H9 (cell line): ENCODE measurements around the gene RIT2. TPM values are rescaled to one million over a fixed set of nuclear protein-coding genes. Genes with fewer than 3 reads are reported as not detected.

Experiments
- DNase-seq: peaks from one replicate; pipeline ENCODE4 v3.0.0-alpha.2; 2017
- H2AFZ ChIP-seq: one replicate; pipeline ENCODE4 v1.6.1; 2013; ENCODE audit warnings: mild to moderate bottlenecking, low read length, control low read depth, moderate library complexity
- H2AK5ac ChIP-seq: 2 replicates; pipeline ENCODE4 v1.6.1; 2013; ENCODE audit warnings: low read length, control low read depth, mixed read lengths; ENCODE audit not compliant: insufficient read length
- H2BK120ac ChIP-seq: one replicate; pipeline ENCODE4 v1.6.1; 2013; ENCODE audit warnings: low read depth, mild to moderate bottlenecking, low read length, control low read depth, inconsistent platforms; ENCODE audit not compliant: poor library complexity, severe bottlenecking
- H2BK12ac ChIP-seq: 2 replicates; pipeline ENCODE4 v1.6.1; 2013; ENCODE audit warnings: low read length, control low read depth, mixed read lengths, low read depth; ENCODE audit not compliant: insufficient read length
- H2BK15ac ChIP-seq: 2 replicates; pipeline ENCODE4 v1.6.1; 2013; ENCODE audit warnings: low read depth, low read length, control low read depth
- H2BK20ac ChIP-seq: one replicate; pipeline ENCODE4 v1.6.1; 2013; ENCODE audit warnings: low read depth, mild to moderate bottlenecking, low read length, control low read depth, inconsistent platforms; ENCODE audit not compliant: poor library complexity, severe bottlenecking
- H2BK5ac ChIP-seq: 2 replicates; pipeline ENCODE4 v1.6.1; 2013; ENCODE audit warnings: low read length, control low read depth, mixed read lengths; ENCODE audit not compliant: insufficient read length
- H3K14ac ChIP-seq: 2 replicates; pipeline ENCODE4 v1.6.1; 2013; ENCODE audit warnings: low read length, control low read depth; ENCODE audit not compliant: insufficient read depth
- H3K18ac ChIP-seq: 2 replicates; pipeline ENCODE4 v1.6.1; 2013; ENCODE audit warnings: low read depth, mild to moderate bottlenecking, mixed read lengths, low read length, control low read depth; ENCODE audit not compliant: insufficient read length
- H3K23ac ChIP-seq: 2 replicates; pipeline ENCODE4 v1.6.1; 2013; ENCODE audit warnings: low read length, control low read depth, mixed read lengths, low read depth; ENCODE audit not compliant: insufficient read length
- H3K23me2 ChIP-seq: 2 replicates; pipeline ENCODE4 v1.6.1; 2013; ENCODE audit warnings: low read depth, mild to moderate bottlenecking, mixed read lengths, low read length, control low read depth; ENCODE audit not compliant: insufficient read length, poor library complexity, severe bottlenecking
- H3K27ac ChIP-seq: 2 replicates; pipeline ENCODE4 v1.5.1; 2013; ENCODE audit warnings: low read length, control low read depth, mixed read lengths, low read depth; ENCODE audit not compliant: insufficient read length
- H3K27me3 ChIP-seq: 2 replicates; pipeline ENCODE4 v1.6.1; 2013; ENCODE audit warnings: low read length, control low read depth, inconsistent platforms; ENCODE audit not compliant: insufficient read depth
- H3K4ac ChIP-seq: 2 replicates; pipeline ENCODE4 v1.6.1; 2013; ENCODE audit warnings: low read depth, mild to moderate bottlenecking, control low read depth, inconsistent platforms, low read length, moderate library complexity
- H3K4me1 ChIP-seq: 2 replicates; pipeline ENCODE4 v1.6.1; 2013; ENCODE audit warnings: low read length, control low read depth, inconsistent platforms; ENCODE audit not compliant: insufficient read depth
- H3K4me2 ChIP-seq: 2 replicates; pipeline ENCODE4 v1.6.1; 2013; ENCODE audit warnings: low read length, control low read depth, mixed read lengths; ENCODE audit not compliant: insufficient read length, insufficient read depth
- H3K56ac ChIP-seq: 2 replicates; pipeline ENCODE4 v1.6.1; 2013; ENCODE audit warnings: low read depth, mild to moderate bottlenecking, mixed read lengths, low read length, control low read depth; ENCODE audit not compliant: insufficient read length
- H3K79me1 ChIP-seq: 2 replicates; pipeline ENCODE4 v1.6.1; 2013; ENCODE audit warnings: low read depth, mild to moderate bottlenecking, moderate library complexity, low read length, control low read depth, inconsistent platforms; ENCODE audit not compliant: insufficient read depth, poor library complexity, severe bottlenecking
- H3K79me2 ChIP-seq: 2 replicates; pipeline ENCODE4 v1.6.1; 2013; ENCODE audit warnings: low read length, control low read depth, inconsistent platforms; ENCODE audit not compliant: insufficient read depth
- H3K9ac ChIP-seq: 2 replicates; pipeline ENCODE4 v1.6.1; 2013; ENCODE audit warnings: low read length, control low read depth, mixed read lengths; ENCODE audit not compliant: insufficient read length; ENCODE audit errors: extremely low read depth
- H3K9me3 ChIP-seq: one replicate; pipeline ENCODE4 v1.6.1; 2013; ENCODE audit warnings: low read depth, low read length, inconsistent platforms; ENCODE audit not compliant: control insufficient read depth
- H3T11ph ChIP-seq: one replicate; pipeline ENCODE4 v1.6.1; 2013; ENCODE audit warnings: mild to moderate bottlenecking, low read length, control low read depth, inconsistent platforms
- H4K20me1 ChIP-seq: one replicate; pipeline ENCODE4 v1.6.1; 2013; ENCODE audit not compliant: control insufficient read depth, insufficient read length, insufficient read depth
- H4K5ac ChIP-seq: 2 replicates; pipeline ENCODE4 v1.6.1; 2013; ENCODE audit warnings: low read depth, mild to moderate bottlenecking, mixed read lengths, low read length, control low read depth; ENCODE audit not compliant: insufficient read length
- H4K8ac ChIP-seq: replicated peaks from 2 replicates; pipeline ENCODE4 v1.6.1; 2013; ENCODE audit warnings: low read length, control low read depth, mixed read lengths, low read depth; ENCODE audit not compliant: insufficient read length
- H4K91ac ChIP-seq: 2 replicates; pipeline ENCODE4 v1.6.1; 2013; ENCODE audit warnings: low read depth, mild to moderate bottlenecking, moderate library complexity, mixed read lengths, low read length, control low read depth; ENCODE audit not compliant: insufficient read length
- H3K27ac Mint-ChIP-seq, 3 experiments: 2 replicates in 2 of 3; 3 replicates in 1 of 3; pipeline ENCODE4 v1.8.0; 2020 to 2021; ENCODE audit warnings: mixed read lengths in 3 of 3, mild to moderate bottlenecking in 1 of 3, moderate library complexity in 1 of 3
- H3K27me3 Mint-ChIP-seq: 2 replicates; pipeline ENCODE4 v1.8.0; 2021; ENCODE audit warnings: low read depth, mild to moderate bottlenecking, moderate library complexity, mixed read lengths
- H3K36me3 Mint-ChIP-seq, 3 experiments: 2 replicates in 2 of 3; 3 replicates in 1 of 3; pipeline ENCODE4 v1.8.0; 2020 to 2021; ENCODE audit warnings: low read depth in 3 of 3, mixed read lengths in 3 of 3; ENCODE audit not compliant: insufficient read depth in 1 of 3
- H3K4me1 Mint-ChIP-seq, 2 experiments: 2 replicates each; pipeline ENCODE4 v1.8.0; 2020; ENCODE audit warnings: mixed read lengths in 2 of 2
- H3K4me3 Mint-ChIP-seq, 2 experiments: 2 replicates in 1 of 2; 3 replicates in 1 of 2; pipeline ENCODE4 v1.8.0; 2020 to 2021; ENCODE audit warnings: mild to moderate bottlenecking in 2 of 2, mixed read lengths in 2 of 2, moderate library complexity in 1 of 2
- H3K9me3 Mint-ChIP-seq, 2 experiments: 2 replicates in 1 of 2; 3 replicates in 1 of 2; pipeline ENCODE4 v1.8.0; 2020; ENCODE audit warnings: mild to moderate bottlenecking in 2 of 2, mixed read lengths in 2 of 2, moderate library complexity in 1 of 2
- CTCF ChIP-seq: fragments of 200-600 bp; sonication (generic); conservative IDR thresholded peaks from 3 replicates; pipeline ENCODE4 v1.8.0; 2021; ENCODE audit warnings: antibody characterized with exemption, mild to moderate bottlenecking
- WGBS: extraction: QIAGEN DNeasy Blood & Tissue Kit; methylation state at CpG from one replicate; pipeline ENCODE4 v1.1.7; 2013; ENCODE audit warnings: missing lambda C conversion rate, low lambda C conversion rate, mixed read lengths; ENCODE audit not compliant: insufficient read length; ENCODE audit errors: extremely low coverage; 5-methylcytosine and 5-hydroxymethylcytosine counted together
- total RNA-seq: library from RNA; stranded (reverse); gene quantifications from 2 replicates; pipeline ENCODE4 v1.2.1, GENCODE V29; 2021

RIT2 gene
- total RNA-seq, 1 experiment from 2014 or later, result 1.2 TPM

- Histone ChIP-seq H2AFZ (peak overlapping the region; percentile 82), H4K8ac (no peak overlapping the region), H2BK20ac (no peak overlapping the region), H4K5ac (no peak overlapping the region), H2BK120ac (no peak overlapping the region), H3K14ac (no peak overlapping the region), H3K79me1 (no peaks in the 10 kb centered on the region), H4K91ac (no peak overlapping the region), H3K79me2 (no peaks in the 10 kb centered on the region), H2BK12ac (no peak overlapping the region), H3K23me2 (no peaks in the 10 kb centered on the region), H3K4me1 (no peaks in the 10 kb centered on the region), H4K20me1 (no peaks in the 10 kb centered on the region), H2BK5ac (no peak overlapping the region), H3K18ac (no peak overlapping the region), H3K4ac (no peak overlapping the region), H3T11ph (no peak overlapping the region), H3K27me3 (no peaks in the 10 kb centered on the region), H3K9me3 (no peaks in the 10 kb centered on the region), H3K27ac (no peak overlapping the region), H3K56ac (no peak overlapping the region), H3K23ac (no peak overlapping the region), H2AK5ac (no peak overlapping the region), H3K9ac (no peak overlapping the region), H3K4me2 (no peak overlapping the region), H2BK15ac (no peak overlapping the region)
- Mint-ChIP-seq H3K27ac (peak overlapping the region in 1 of 3 experiments; percentile 69; a peak in 2 of 7 replicates), H3K9me3 (no peaks in the 10 kb centered on the region), H3K27me3 (no peaks in the 10 kb centered on the region), H3K4me3 (no peak overlapping the region), H3K36me3 (peaks cover 0 to 4% (median 0%) of the 10 kb centered on the region in 3 experiments; a peak in 2 of 7 replicates), H3K4me1 (peaks cover 10 to 13% of the 10 kb centered on the region in 2 experiments)
- TF ChIP-seq CTCF, result no peak
- DNase-seq, result peak; percentile 39
- WGBS, result no CpG with 5 or more reads among the region's 6 CpGs
Observed at GRCh38 chr18:43061816-43062215, 53.7 kb downstream of the RIT2 start.
